NCI-H2196 treated with DMSO at 0.1 percent for 48 hours (cell line): Measurements from ENCODE around the gene RNF115.
"Not testable (repeated sequence)": the region's sequence is repeated elsewhere in the genome, so short reads cannot be mapped to it uniquely, and the experiment has no call there.

ENCODE experiments used
- DNase-seq: peaks from one replicate; lab custom pipeline; 2025; ENCODE audit not compliant: unreplicated experiment; lab: John Stamatoyannopoulos, UW

Gene RNF115

GRCh38 chr1:145828367-145829026 is 4.6 kb upstream of the RNF115 start:
- DNase-seq, result no peak

GRCh38 chr1:145827966-145828365 is 4.1 kb upstream of the RNF115 start:
- DNase-seq, result no peak

- DNase-seq, result no peak
Measured at GRCh38 chr1:145826030-145826429, 2.1 kb upstream of the RNF115 start.

DNA sequence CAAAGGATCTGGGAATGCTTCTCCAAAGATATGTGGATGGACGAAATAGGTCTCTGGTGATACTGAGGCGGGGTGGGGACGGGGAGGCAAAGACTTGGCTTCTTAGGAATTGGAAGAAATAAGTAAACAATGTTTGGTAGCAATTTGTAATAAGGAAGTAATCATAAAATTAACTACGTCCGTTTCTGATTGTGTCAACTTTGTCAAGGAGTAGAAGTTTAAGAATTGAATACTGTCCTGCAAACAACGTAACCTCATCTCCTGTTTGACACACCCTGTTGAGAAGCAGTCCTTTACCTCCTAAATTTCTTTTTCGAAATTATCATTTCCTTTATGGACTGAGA is 576 bp upstream of the RNF115 start:
- DNase-seq, result no peak

DNA sequence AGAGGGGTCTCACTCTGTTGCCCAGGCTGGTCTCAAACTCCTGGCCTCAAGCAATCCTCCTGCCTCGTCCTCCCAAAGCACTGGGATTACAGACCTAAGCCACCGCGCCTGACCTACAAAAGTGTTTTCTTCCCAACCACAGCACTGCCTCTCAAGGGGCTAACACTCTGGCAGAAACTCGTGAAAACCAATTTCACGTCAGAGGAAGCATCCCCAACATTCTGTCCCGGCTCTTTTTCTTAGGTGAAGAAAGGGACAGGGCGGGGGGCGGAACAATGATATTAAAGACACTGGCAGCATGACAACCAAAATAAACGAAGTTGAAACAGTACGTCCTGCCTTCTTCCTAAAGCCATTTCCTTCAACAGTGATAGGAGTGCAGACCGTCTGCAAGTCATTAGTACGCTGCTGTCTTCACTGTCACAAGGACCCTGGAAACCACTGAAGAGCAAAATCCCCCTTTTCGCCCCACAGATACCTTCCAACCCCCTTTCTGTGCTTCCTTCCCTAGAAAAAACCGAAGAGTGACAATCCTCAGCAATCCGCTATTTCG is 1.0 kb downstream of the RNF115 start:
- DNase-seq, result not testable (repeated sequence)

GRCh38 chr1:145818095-145818494 is 5.8 kb downstream of the RNF115 start:
- DNase-seq, result not testable (repeated sequence)

DNA sequence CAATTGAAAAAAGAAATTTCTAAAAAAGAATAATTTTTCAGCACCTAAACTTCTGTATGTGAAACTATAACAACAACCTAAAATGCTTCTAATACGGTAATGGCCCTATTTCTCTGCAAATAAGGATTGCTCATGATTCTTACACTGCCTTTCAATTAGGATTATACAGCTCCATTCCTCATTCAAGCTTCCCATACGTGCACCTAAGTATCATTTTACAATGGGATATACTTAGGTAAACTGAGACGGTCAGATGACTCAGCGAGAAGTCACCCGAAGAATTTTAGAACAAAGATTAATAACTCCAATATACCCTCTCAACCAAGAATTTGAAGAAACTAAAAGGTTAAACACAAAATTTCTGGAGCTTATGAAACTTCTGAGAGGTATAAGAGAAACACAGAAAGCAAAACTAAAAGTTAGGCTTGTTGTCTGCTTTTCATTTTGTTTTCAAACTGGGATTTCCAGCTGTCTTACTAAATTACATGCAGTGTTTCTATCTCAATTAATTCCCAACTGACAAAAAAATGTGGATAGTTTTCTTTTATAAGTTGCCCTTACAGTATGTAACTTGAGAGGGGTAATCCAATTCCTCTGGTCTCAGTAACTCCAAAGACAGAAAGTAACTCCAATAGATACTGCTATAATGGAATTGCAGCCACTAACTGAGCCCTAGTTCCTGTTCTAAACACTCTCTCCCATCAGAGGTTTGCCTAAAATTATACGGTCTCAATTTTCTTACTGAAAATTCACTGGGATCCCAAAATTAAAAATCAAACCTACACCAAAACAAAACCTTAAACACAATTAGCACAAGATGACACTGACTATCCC is 10.7 kb downstream of the RNF115 start:
- not testable (repeated sequence) for DNase-seq

DNA sequence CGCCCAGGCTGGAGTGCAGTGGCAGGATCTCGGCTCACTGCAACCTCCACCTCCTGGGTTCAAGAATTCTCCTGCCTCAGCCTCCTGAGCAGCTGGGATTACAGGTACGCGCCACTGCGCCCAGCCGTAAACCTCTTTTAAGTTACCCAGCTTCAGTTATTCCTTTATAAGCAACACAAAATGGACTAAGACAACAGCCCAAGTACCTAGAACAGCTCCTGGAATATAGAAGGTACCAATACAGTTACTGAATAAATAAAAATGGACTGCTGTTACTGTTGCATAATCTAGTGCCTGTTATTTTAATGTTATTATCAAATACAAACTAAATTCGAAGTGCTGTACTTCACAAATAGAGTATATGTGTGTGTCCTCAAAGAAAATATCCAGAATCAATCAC is 17.1 kb downstream of the RNF115 start:
- no peak for DNase-seq

- DNase-seq, result no peak
Measured at GRCh38 chr1:145806408-145806807, 17.5 kb downstream of the RNF115 start.

DNA sequence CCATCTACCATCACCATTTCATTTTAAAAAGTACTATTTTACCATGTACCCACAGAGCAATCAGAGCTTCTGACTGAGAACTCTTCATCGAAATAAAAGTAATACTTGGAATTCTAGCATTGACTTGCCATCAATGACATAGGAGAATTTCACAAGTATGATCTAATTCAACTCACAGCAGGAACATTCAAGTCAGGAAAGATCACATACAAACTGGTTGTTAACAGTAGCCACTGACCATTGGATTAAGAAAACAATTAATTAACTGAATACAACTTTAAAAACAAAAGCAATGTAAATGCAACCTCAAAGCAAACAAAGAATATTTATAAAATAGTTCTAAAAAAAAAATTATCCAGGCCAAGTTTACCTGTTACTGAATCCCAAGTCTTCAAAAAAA is 18.8 kb downstream of the RNF115 start:
- no peak for DNase-seq

GRCh38 chr1:145804235-145805045 is 19.5 kb downstream of the RNF115 start:
- no peak for DNase-seq

DNA sequence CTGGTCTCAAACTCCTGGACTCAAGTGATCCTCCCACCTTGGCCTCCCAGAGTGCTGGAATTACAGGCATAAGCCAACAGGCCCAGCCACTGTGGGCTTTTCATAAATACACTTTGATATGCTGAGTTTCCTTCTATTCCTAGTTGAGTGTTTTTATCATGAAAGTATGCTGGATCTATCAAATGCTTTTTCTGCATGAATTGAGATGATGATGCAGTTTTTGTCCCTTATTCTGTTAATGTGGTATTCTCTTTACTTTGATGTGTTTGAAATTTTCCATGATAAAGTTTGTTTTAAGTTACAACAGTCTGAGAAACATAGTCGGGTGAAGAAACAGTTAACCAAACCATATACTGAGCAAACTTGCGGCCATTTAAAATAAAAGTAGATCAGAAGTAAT is 24.1 kb downstream of the RNF115 start:
- no peak for DNase-seq

- DNase-seq, result no peak
Measured at GRCh38 chr1:145796753-145797152, 27.1 kb downstream of the RNF115 start.

DNA sequence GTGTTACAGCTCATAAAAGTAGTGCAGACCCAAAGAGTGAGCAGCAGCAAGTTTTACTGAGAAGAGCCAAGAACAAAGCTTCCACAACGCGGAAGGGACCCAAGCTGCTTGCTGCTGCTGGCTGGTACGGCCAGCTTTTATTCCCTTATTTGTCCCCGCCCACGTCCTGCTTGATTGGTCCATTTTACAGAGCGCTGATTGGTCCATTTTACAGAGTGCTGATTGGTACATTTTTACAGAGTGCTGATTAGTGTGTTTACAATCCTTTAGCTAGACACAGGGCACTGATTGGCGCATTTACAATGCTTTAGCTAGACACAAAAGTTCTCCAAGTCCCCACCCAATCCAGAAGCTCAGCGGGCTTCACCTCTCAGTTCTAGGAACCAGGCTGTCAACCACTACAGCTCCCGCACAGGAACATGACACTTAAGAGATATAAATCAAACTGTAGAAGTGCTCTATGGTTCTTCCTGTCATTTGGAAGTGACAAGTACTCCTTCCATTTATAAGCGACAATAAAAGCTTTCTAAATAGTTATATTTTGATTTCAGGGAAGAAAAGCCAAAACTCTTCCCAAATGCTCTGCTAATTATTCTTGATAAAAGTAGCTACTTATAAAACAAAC is 28.5 kb downstream of the RNF115 start:
- DNase-seq, result no peak

DNA sequence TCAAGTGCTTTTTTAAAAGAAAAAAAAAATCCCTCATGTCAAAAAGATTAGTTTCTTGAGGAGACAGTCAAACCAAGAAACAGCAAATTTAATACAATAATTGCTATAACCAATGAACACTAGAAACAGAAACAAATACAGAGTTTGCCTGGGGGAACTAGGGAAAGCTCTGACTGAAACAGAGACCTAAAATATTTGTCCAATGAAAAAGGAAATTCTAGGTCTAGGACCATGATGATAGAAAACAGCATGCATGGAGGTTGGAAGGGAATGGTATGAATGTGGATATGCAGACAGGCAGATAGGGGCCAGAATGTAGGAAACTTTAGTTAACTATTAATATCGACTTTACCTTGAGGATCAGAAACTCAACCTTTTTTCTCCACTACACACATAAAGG is 31.4 kb downstream of the RNF115 start:
- DNase-seq, result no peak

DNA sequence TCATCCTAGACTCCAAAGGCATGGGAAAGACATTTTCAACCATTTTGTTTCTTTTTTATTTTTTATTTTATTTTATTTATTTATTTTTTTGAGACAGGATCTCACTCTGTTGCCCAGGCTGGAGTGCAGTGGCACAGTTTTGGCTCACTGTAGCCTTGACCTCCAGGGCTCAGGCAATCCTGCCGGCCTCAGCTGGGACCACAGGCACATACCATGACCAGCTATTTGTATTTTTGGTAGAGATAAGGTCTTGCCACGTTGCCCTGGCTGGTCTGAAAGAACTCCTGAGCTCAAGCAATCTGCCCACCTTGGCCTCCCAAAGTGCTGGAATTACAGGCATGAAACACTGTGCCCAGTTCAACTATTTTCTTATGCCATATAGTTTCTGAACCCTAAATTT is 32.0 kb downstream of the RNF115 start:
- not testable (repeated sequence) for DNase-seq

- no peak for DNase-seq
Measured at GRCh38 chr1:145788580-145788979, 35.3 kb downstream of the RNF115 start.

- no peak for DNase-seq
Measured at GRCh38 chr1:145786271-145786670, 37.6 kb downstream of the RNF115 start.

DNA sequence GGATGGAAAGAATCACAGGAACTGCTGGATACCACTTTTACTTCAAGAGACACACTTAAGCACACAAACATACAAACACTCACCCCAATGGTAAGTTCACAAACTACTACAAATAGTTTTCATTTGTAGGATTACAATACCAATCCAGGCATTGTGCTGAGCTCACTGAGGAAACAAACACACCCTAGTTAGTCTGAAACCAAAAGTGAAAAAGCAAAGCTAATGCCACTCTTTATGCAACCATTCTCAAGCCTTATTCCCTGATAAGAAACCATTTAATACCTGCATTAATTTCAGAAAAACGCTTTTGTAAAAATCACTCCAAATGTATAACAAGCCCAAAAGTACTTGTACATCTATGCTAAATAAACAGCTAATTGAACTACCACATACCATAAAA is 38.3 kb downstream of the RNF115 start:
- DNase-seq, result no peak

DNA sequence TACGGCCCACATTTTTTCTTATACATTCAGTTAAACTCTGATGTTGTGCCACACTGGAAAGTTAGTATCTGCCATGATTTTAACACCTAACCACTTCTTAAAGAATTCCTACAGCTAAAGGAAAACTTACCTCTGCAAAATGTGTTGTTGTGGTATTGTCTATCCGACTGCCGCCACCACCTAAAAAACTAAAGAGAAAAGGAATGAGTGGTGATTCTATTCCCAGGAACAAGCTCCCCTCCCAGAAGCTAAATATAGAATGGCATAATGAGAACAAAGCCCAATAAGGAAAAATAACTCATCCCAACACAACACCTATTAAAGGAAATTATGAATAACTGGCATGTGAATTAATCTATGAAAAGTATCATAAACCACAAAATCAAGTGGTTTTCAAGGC is 39.5 kb downstream of the RNF115 start:
- no peak for DNase-seq
